ENCODE data around the gene PRKG1. TPM values are rescaled to one million over a fixed set of nuclear protein-coding genes. Genes with fewer than 3 reads are reported as not detected.

The PRKG1 gene
- total and polyA plus RNA-seq, 8 donors: 1.2 to 9.6 (median 2.9) TPM

DNA sequence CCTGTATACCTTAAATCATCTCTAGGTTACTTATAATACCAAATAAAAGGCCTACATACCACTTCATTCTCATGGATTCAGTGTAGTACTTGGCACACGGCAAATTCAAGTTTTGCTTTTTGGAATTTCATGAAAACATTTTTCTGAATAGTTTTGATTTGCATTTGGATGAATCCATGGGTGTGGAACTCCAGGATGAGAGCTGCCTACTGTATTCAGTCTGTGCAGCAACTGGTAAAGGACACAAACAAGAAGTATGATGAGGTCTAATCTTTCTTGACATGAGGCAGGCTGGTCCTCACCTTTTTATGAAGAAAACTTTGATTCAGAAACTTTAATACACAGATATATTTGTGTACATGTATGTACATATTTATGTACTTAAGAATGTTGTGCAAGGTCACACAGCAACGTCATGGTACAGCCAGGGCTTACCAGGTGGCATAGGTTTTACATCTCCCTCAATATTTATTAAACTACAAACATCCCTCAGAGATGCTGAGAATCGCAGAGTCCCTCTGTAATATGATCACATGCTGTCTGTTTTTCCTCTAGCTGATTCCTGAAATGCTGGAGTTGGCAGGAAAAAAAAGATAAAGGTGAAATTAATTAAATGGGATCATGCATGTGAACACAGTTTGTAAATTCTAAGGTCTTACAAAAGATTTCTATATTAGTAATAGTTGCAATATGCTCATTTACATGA, 239.6 kb downstream of the PRKG1 start:
- FAIRE-seq (no peak), ATAC-seq (no peak), DNase-seq (no peak)
- H3K27me3 ChIP-seq: no peaks in the 10 kb centered on the region
- H3K4me3 ChIP-seq: no peak overlapping the region
- peaks cover 0 to 4% (median 0%) of the 10 kb centered on the region in 3 donors for H3K4me1 ChIP-seq
- no peak overlapping the region for H3K27ac ChIP-seq
- whole genome bisulfite sequencing, 2 donors: 65 to 68% methylated on average over 3 of the region's 3 CpGs
- intact Hi-C loops (cut with DNase I): no loop called here
- TF ChIP-seq, protein P1, sequence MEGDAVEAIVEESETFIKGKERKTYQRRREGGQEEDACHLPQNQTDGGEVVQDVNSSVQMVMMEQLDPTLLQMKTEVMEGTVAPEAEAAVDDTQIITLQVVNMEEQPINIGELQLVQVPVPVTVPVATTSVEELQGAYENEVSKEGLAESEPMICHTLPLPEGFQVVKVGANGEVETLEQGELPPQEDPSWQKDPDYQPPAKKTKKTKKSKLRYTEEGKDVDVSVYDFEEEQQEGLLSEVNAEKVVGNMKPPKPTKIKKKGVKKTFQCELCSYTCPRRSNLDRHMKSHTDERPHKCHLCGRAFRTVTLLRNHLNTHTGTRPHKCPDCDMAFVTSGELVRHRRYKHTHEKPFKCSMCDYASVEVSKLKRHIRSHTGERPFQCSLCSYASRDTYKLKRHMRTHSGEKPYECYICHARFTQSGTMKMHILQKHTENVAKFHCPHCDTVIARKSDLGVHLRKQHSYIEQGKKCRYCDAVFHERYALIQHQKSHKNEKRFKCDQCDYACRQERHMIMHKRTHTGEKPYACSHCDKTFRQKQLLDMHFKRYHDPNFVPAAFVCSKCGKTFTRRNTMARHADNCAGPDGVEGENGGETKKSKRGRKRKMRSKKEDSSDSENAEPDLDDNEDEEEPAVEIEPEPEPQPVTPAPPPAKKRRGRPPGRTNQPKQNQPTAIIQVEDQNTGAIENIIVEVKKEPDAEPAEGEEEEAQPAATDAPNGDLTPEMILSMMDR (IDR thresholded peaks at IDR 0.05): no peak
- H3K9me3 ChIP-seq: no peaks in the 10 kb centered on the region
- no peaks in the 10 kb centered on the region for H3K36me3 ChIP-seq

DNA sequence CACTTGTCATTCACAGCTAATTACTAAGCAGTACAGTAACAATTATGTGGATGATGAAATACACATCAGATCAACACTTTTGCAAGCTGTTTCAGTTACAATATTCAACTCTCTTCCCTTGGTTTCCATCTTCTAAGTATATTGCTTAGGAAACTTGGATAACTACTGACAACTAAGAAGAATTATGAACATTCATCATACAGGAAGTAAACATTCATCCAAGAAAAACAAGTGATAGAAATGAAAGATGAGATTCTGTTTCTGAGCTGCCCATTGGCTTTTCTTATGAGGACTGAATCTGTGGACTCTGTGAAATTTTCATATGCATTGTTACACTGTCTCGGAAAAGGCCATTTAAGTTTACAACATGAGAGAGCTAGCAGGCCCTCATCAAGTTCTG, 240.2 kb downstream of the PRKG1 start:
- WGBS, 2 donors: 86 to 88% methylated on average over 1 of the region's 1 CpG
- H3K4me1 ChIP-seq: peaks cover 0 to 4% (median 0%) of the 10 kb centered on the region in 3 donors
- no peak for ATAC-seq
- intact Hi-C loops (cut with DNase I): no loop called here
- H3K27ac ChIP-seq: no peak overlapping the region
- H3K27me3 ChIP-seq: no peaks in the 10 kb centered on the region
- no peak for DNase-seq
- TF ChIP-seq, protein P1 (IDR thresholded peaks at IDR 0.05): no peak
- no peaks in the 10 kb centered on the region for H3K36me3 ChIP-seq
- no peaks in the 10 kb centered on the region for H3K9me3 ChIP-seq
- no peak for FAIRE-seq
- no peak overlapping the region for H3K4me3 ChIP-seq

DNA sequence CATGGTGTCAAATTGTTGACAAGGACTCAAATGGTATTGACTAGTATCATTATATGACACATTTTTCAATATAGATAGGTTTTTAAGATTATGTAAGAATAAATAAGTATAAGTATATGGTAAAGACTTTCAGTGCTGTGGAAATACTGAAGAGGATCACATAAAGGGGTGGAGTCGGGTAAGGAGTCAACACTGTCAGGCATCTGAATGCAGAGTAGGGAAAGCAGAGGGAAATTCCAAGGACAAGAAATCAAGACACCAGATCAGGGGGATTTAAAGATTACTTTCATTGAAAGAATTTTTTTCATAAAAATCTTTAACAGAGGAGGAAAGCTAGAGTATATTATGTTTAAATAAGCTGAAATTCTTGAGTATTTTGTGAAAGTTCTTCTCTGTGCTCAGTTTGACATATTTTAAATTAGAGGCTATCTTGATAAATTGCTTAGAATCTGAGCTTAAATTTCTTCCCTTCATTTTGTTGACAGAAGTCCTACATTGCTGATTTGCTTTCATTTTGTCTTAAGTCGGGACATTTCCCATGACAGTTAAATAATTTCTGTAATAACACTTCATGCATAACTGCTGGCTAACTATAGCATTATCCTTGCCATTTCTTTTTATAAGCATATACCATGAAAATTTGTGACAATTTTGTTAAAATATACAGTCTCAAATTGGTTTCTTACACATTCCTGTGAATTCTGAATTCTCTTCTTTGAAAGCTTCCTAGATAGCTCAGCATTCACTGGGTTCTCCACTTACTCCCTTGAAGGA, 244.3 kb downstream of the PRKG1 start:
- Histone ChIP-seq H3K4me1 (no peaks in the 10 kb centered on the region), H3K27ac (no peak overlapping the region), H3K36me3 (no peaks in the 10 kb centered on the region), H3K4me3 (no peak overlapping the region), H3K27me3 (no peaks in the 10 kb centered on the region), H3K9me3 (no peaks in the 10 kb centered on the region)
- TF ChIP-seq, protein P1 (IDR thresholded peaks at IDR 0.05): no peak
- no peak for ATAC-seq
- intact Hi-C loops (cut with DNase I): no loop called here
- no peak for DNase-seq
- no peak for FAIRE-seq
- WGBS, 2 donors: 86 to 88% methylated on average over 2 of the region's 2 CpGs

DNA sequence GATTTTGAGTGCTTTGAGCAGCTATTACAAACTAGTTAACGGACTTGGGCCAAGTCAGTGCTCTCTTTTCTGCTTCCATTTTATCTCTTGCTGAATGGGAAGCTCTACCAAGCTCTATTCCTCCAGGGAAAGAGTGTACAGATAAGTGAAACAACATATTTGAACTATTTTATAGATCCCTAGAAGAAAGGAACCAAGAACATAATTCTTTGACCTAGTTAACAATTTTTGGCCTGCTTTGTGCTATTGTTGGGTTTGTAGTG, 244.8 kb downstream of the PRKG1 start:
- TF ChIP-seq, protein P1 (IDR thresholded peaks at IDR 0.05): no peak
- Histone ChIP-seq H3K4me1 (no peaks in the 10 kb centered on the region), H3K27ac (no peak overlapping the region), H3K4me3 (no peak overlapping the region), H3K36me3 (no peaks in the 10 kb centered on the region), H3K27me3 (no peaks in the 10 kb centered on the region), H3K9me3 (no peaks in the 10 kb centered on the region)
- intact Hi-C loops (cut with DNase I): no loop called here
- FAIRE-seq (no peak), DNase-seq (no peak), ATAC-seq (no peak)
- WGBS, 2 donors: 90 to 94% methylated on average over 1 of the region's 1 CpG

DNA sequence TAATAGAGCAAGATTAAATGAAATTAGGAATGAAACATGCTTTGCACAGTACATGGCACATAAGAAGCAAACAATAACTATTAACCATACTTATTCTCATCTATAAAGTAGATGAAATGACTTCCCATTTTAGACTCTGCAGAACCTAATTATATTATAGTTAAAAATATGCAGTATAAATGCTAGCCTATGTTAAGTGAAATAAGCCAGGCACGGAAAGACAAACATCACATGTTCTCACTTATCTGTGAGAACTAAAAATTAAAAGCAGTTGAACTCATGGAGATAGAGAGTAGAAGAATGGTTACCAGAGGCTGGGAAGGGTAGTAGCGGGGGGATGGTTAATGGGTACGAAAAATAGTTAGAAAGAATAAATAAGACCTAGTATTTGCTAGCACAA, 247.0 kb downstream of the PRKG1 start:
- DNase-seq (no peak), ATAC-seq (no peak), FAIRE-seq (no peak)
- Histone ChIP-seq H3K36me3 (no peaks in the 10 kb centered on the region), H3K27me3 (no peaks in the 10 kb centered on the region), H3K4me1 (no peaks in the 10 kb centered on the region), H3K27ac (no peak overlapping the region), H3K9me3 (no peaks in the 10 kb centered on the region), H3K4me3 (no peak overlapping the region)
- intact Hi-C loops (cut with DNase I): no loop called here
- TF ChIP-seq, protein P1 (IDR thresholded peaks at IDR 0.05): no peak
- WGBS, 2 donors: 82 to 83% methylated on average over 3 of the region's 3 CpGs
